Measurements from ENCODE around the gene BNIP5. TPM values are rescaled to one million over a fixed set of nuclear protein-coding genes. Genes with fewer than 3 reads are reported as not detected.

The BNIP5 gene
- total RNA-seq, 1 donor from 2014 or later, result not detected

DNA sequence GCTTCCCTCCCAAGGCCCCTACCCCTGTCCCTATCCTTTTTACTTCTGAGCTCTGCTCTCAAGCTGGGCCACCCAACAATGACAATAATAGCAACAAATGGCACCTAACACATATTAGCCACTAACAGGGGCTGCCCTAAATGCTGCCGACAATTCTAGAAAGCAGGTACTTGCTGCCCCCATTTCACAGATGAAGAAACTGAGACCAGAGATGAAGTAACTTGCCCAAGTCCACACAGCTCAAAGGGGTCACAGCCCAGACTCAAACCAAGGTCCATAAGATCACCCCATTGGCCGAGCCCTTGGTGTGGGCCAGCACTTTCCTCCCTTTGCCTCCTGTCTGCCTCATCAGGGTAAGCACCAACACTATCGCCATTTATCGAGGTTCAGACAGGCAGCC lies 12.0 kb downstream of the BNIP5 start:
- DNase-seq (ENCODE audit: low spot score), result no peak
- no peaks in the 10 kb centered on the region for H3K9me3 Mint-ChIP-seq (ENCODE audit: low read depth)
- TF ChIP-seq, protein P1, sequence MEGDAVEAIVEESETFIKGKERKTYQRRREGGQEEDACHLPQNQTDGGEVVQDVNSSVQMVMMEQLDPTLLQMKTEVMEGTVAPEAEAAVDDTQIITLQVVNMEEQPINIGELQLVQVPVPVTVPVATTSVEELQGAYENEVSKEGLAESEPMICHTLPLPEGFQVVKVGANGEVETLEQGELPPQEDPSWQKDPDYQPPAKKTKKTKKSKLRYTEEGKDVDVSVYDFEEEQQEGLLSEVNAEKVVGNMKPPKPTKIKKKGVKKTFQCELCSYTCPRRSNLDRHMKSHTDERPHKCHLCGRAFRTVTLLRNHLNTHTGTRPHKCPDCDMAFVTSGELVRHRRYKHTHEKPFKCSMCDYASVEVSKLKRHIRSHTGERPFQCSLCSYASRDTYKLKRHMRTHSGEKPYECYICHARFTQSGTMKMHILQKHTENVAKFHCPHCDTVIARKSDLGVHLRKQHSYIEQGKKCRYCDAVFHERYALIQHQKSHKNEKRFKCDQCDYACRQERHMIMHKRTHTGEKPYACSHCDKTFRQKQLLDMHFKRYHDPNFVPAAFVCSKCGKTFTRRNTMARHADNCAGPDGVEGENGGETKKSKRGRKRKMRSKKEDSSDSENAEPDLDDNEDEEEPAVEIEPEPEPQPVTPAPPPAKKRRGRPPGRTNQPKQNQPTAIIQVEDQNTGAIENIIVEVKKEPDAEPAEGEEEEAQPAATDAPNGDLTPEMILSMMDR (IDR thresholded peaks at IDR 0.05), result no peak
- H3K27me3 Mint-ChIP-seq (ENCODE audit: low read depth), result peaks cover 26% of the 10 kb centered on the region
- no peak overlapping the region for H3K4me3 Mint-ChIP-seq (ENCODE audit: unreplicated experiment)
- H3K27ac Mint-ChIP-seq (ENCODE audit: unreplicated experiment), result no peak overlapping the region
- peaks cover 3% of the 10 kb centered on the region for H3K4me1 Mint-ChIP-seq (ENCODE audit: low read depth)
- H3K36me3 Mint-ChIP-seq (ENCODE audit: low read depth), result no peaks in the 10 kb centered on the region

DNA sequence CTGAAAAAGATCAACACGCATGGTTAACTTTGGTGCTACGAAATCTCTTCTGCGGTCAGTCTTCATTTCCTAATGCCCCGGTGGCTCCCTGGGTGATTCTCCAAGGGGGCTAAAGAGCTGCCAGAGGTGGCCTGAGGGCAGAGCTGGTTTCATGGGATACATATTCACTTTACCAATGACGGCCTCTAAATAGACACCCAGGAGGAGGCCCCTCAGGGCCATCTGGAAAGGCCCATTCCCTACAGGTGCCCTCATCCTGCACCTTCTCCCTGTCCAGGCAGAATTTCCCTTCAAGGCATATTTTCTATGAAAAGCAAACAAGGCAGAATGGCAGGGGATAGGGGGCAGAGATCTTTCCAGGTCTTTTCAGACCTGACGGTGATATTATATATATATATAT lies 12.5 kb downstream of the BNIP5 start:
- Mint-ChIP-seq H3K27ac (ENCODE audit: unreplicated experiment) (no peak overlapping the region), H3K9me3 (ENCODE audit: low read depth) (no peaks in the 10 kb centered on the region), H3K36me3 (ENCODE audit: low read depth) (no peaks in the 10 kb centered on the region), H3K4me3 (ENCODE audit: unreplicated experiment) (no peak overlapping the region), H3K4me1 (ENCODE audit: low read depth) (peaks cover 3% of the 10 kb centered on the region), H3K27me3 (ENCODE audit: low read depth) (peaks cover 22% of the 10 kb centered on the region)
- DNase-seq (ENCODE audit: low spot score), result no peak
- TF ChIP-seq, protein P1 (IDR thresholded peaks at IDR 0.05), result no peak

DNA sequence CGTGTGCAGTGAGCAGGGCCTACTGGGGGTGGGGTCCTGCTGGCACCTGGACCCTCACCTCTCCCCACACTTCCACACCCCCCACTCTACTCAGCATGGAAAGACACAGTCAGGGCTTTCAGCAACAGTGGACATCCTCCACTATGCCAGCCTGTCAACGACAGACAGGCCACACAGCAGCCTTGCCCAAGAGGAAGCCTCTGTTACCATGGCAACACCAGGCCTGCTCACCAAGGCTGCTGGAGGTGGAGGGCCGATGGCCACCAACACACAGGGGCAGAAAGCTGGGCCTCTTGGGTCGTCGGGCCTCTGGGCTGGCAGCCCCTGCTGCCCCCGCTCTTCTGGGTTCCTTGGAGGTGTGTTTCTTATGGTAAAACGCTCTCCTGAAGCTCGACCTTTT lies 13.6 kb downstream of the BNIP5 start:
- Mint-ChIP-seq H3K36me3 (ENCODE audit: low read depth) (no peaks in the 10 kb centered on the region), H3K4me3 (ENCODE audit: unreplicated experiment) (no peak overlapping the region), H3K9me3 (ENCODE audit: low read depth) (no peaks in the 10 kb centered on the region), H3K4me1 (ENCODE audit: low read depth) (peaks cover 3% of the 10 kb centered on the region), H3K27ac (ENCODE audit: unreplicated experiment) (no peak overlapping the region), H3K27me3 (ENCODE audit: low read depth) (peaks cover 17% of the 10 kb centered on the region)
- DNase-seq (ENCODE audit: low spot score), result no peak
- TF ChIP-seq, protein P1 (IDR thresholded peaks at IDR 0.05), result no peak

DNA sequence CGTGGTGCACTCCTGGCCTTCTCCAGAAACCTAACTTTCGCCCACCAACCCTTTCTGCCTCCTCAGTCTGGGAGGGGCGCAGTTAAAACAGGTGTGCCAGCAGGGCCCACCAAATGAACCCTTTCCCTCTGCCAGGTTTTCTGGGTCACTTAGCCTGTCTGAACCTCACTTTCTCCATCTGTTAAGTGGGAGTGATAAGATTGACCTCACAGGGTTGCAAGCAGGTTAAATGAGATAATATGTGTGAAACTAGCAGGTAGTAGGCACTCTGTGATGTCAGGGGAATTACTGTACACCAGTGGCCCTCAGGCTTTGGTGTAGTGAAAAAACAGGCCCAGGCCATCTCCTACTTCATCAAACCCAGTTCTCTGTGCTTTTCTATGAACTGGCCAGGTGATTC lies 14.1 kb downstream of the BNIP5 start:
- TF ChIP-seq, protein P1 (IDR thresholded peaks at IDR 0.05), result no peak
- DNase-seq (ENCODE audit: low spot score), result no peak
- no peak overlapping the region for H3K4me3 Mint-ChIP-seq (ENCODE audit: unreplicated experiment)
- no peaks in the 10 kb centered on the region for H3K9me3 Mint-ChIP-seq (ENCODE audit: low read depth)
- no peak overlapping the region for H3K27ac Mint-ChIP-seq (ENCODE audit: unreplicated experiment)
- H3K36me3 Mint-ChIP-seq (ENCODE audit: low read depth), result no peaks in the 10 kb centered on the region
- peaks cover 3% of the 10 kb centered on the region for H3K4me1 Mint-ChIP-seq (ENCODE audit: low read depth)
- H3K27me3 Mint-ChIP-seq (ENCODE audit: low read depth), result peaks cover 22% of the 10 kb centered on the region

DNA sequence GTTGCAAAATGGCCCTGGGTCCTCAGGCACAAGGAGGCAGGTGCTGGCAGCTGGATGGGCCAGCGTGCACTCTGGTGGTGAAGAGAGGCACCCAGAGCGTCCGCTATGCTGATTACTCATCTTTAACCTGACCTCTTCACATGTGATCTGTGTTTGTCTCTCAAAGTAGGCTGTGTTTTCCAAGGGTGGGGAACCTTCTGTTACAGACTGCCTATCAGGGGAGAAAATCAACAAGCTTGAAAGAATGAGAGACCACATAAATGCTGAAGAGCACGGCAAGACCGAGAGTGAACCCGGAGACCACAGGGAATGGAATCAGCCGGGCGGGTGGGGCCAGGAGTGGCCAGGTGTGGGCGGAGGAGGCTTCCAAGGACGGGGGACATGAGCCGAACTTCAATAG lies 16.2 kb downstream of the BNIP5 start:
- H3K4me1 Mint-ChIP-seq (ENCODE audit: low read depth), result peaks cover 3% of the 10 kb centered on the region
- H3K4me3 Mint-ChIP-seq (ENCODE audit: unreplicated experiment), result no peak overlapping the region
- no peaks in the 10 kb centered on the region for H3K9me3 Mint-ChIP-seq (ENCODE audit: low read depth)
- no peaks in the 10 kb centered on the region for H3K36me3 Mint-ChIP-seq (ENCODE audit: low read depth)
- no peak overlapping the region for H3K27ac Mint-ChIP-seq (ENCODE audit: unreplicated experiment)
- peaks cover 25% of the 10 kb centered on the region for H3K27me3 Mint-ChIP-seq (ENCODE audit: low read depth)
- DNase-seq (ENCODE audit: low spot score), result no peak
- TF ChIP-seq, protein P1 (IDR thresholded peaks at IDR 0.05), result no peak
